Activated CD8-positive, alpha-beta memory T cell treated with anti-CD3 and anti-CD28 coated beads, Interleukin-2, amount 50 U/mL, for 48 hours (primary cell): ENCODE data around the gene FCRL2.

ENCODE experiments used
- DNase-seq: peaks from one replicate; pipeline ENCODE4 v3.0.0-alpha.2; 2020

Gene FCRL2, protein sequence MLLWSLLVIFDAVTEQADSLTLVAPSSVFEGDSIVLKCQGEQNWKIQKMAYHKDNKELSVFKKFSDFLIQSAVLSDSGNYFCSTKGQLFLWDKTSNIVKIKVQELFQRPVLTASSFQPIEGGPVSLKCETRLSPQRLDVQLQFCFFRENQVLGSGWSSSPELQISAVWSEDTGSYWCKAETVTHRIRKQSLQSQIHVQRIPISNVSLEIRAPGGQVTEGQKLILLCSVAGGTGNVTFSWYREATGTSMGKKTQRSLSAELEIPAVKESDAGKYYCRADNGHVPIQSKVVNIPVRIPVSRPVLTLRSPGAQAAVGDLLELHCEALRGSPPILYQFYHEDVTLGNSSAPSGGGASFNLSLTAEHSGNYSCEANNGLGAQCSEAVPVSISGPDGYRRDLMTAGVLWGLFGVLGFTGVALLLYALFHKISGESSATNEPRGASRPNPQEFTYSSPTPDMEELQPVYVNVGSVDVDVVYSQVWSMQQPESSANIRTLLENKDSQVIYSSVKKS

DNA sequence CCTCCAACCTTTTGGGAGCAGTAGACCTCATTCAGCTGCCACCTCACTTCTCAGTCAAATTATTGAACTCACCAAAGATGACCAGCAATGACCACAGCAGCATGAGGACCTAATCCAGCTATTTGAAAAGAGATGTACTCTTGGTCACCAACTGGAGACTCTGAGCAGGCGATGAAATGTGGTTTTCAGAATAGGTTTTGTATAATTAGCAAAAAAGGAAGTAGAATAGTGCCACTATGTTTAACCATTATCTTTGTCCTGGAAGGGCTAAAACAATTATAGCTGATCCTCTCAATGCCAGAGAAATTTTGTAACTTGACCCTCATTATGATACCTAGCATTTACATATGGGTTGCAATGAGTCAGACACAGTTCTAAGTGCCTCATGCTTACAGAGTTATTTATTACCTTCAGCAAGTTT lies at the start of gene FCRL2:
Gene FCRL2 (minus strand): TSS at position 162 of the 421 bp plus-strand sequence. CDS start 59 bp downstream, at position 103.
- no peak for DNase-seq

DNA sequence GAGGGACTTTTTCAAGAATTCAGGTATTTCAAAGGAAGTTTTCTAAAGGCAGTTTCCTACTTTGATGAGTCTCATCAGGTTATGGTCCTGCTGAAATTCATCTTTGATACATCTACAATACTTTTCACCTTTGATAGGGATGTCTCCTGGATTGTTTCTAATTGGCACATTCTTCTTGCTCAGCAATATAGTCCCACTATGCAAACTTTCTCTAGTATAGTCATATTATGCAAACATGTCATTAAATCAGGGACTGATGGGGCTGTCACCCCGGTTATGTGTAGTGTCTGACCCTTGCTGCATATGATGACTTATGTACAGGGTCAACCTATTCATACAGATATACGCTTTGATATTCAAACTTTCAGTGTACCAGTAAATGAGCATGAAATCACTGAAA lies 43.4 kb upstream of the FCRL2 start:
- no peak for DNase-seq

DNA sequence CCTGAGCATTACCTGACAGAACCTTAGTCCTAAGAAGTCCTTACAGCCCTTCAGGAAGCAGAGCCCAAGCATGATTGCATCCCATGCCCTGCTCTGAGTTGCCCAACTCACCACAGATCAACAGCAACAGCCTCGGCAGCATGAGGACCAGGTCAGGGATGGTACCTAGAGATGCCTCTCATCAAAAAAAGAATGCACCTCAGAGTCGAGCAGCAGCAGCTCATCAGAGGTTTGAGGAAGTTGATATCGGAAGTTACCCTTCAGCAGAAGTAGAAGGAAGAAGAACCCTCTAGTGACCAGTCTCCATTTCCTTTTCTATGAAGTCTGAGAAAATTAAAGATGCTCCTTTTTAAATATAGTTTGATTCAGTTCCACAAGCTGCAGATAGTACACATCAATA lies 43.0 kb upstream of the FCRL2 start, which contains the start of gene FCRL1:
Gene FCRL1 (minus strand): TSS at position 225 of the 400 bp plus-strand sequence. CDS start 83 bp downstream, at position 142.
- DNase-seq: no peak

DNA sequence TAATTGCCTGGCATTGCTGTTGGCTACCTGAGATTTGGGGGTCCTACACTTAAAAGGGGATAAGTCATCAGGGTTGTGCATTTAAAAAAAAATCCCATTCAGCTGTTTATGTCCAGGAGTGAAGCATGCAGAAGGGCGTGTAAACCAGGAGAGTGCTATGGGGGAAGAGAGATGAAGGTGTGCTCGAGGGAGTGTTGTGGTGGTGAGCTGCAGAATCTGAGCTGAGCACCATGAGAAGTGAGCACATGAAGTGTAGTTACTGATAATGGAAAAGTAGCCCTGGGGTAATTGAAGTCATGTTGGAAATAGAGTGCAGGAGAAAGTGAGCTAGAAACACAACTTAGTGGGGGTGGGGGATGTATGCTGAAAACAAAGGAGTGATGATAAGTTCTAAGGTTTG lies 42.3 kb upstream of the FCRL2 start:
- no peak for DNase-seq

DNA sequence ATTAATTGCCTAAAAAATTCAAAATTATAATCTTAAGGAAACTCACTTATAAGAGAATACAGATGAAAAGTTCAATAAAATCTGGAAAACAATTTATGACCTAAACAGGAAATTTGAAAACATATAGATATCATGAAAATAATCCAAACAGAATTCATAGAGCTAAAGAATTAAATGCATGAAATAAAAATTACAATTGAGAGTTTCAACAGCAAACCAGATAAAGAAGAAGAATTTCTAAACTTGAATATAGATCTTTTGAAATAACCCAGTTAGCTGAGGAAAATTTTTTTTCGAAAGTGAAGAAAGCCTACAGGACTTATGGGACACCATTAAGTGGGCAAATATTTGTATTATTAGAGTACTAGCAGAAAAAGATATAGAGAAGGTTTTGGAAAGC lies 36.3 kb upstream of the FCRL2 start:
- DNase-seq: no peak

DNA sequence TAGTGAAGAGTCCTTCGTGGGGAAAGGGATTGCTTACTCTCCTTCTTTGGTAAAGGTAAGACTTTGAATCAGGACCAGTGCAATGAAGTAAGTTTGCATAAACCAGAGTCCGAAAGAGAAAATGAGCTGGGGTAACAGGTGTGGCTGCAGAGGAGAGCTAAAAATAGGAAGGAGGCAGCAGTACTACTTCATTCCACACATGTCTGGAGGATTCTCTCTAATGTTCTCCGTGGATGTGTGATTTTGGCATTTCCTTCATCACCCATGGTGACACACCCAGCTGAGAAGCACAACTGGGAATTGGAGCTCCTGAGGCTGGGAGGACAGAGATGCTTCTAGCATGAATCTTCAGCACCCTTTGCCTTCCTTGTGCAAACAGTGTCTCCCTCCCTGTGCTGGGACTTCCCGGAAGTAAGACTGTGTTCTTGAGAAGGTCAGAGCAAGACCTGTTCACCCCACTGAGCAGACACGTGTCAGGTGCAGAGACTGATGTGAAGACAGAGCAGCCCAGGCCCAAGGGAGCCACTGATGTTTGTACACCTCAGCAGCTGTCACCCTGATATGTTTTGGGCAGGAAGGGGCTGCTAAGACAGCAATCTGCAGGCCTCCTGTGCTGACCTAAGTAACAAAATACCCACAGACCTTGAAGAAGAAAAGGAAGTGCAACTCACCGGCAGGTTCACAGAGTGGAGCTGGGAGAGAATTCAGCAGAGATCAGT lies 29.7 kb upstream of the FCRL2 start:
- DNase-seq: no peak

DNA sequence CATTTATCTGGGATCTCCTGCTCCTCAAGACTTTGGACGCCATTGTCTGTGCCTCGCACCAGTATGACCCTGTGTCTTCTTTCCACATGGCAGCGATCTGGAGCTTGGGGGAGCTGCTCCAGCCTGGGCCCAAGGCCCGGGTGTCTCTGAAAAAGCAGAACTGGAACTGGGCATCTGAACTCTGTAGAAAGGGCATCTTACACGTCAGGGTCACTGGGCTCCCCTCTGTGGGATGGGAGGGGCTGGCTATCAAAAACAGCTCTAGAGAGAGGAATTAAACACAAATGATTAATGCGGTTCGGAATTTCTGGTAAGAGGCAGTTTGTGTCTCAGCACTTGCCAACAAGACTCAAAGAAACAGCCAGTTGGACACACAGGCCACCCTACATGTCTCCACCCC lies 26.9 kb upstream of the FCRL2 start:
- no peak for DNase-seq

DNA sequence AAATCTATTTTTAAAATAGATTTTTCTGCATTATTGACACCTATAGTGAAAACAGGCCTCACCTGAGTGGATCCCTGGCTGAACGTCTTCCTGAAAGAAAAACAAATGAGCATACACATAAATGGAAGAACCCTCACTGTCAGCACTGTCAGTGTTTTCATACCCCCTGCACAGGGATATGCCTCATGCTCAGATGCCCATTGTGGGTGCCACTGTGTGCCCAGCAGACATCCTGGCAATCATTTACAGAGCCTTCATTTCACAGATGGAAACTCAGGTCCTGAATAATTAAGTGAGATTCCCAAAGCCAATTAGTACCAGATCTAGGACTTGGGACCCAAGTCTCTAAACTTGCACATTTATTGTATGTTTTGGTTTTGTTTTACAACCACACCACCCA lies 23.1 kb upstream of the FCRL2 start:
- no peak for DNase-seq

DNA sequence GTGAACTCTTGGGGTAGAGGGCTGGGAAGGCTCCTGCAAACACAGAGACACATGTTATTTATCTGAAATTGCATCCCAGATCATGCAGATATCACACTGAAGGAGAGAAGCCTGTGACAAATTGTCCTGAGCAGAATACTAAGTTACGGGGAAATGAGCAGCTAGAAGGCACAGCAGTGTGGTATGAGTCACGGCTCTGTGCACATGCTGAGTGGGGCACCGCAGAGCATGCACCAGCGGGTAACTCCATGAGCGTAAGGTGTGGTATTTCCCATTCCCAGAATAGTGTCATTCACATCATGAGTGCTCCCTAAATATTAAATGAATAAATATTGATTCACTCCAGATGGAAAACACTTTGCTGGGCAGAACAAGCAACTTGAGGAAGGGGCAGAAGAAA lies 21.3 kb upstream of the FCRL2 start:
- no peak for DNase-seq

DNA sequence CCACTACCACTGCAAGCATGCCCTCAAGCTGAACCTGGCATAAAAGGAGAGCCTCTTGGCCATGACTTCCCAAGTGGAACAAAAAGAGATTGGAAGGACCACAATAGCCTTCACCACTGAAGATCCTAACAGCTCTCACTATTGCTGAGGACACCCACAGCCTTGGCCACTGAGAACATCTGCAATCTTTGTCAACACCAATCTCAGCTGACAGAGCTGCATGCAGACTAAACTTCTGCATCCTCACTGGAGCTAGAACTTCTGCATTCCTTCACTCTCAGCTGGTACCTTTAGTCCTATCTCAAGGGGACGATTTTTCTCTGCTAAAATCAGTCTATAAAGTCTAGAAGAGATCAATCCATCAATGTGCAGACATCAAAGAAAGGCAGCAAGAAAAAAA lies 8.3 kb upstream of the FCRL2 start:
- no peak for DNase-seq

DNA sequence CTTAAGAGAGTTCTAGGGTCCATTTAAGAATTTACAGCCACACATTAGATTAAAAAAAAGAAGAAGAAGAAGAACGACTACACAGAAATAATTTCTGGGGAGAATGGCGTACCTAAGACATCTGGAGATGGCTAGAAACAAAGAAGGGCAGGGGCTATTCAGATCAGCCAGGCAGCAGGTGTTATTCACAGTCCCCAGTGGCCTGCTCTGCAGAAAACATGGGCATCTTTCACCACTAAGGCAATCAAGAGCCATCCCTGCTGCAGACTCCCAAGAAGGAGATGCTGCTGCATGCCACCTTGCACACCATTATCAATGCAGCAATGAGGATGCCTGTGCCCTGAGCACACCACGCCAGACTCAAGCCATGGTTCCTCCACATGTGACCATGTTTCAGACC lies 7.9 kb upstream of the FCRL2 start:
- no peak for DNase-seq

DNA sequence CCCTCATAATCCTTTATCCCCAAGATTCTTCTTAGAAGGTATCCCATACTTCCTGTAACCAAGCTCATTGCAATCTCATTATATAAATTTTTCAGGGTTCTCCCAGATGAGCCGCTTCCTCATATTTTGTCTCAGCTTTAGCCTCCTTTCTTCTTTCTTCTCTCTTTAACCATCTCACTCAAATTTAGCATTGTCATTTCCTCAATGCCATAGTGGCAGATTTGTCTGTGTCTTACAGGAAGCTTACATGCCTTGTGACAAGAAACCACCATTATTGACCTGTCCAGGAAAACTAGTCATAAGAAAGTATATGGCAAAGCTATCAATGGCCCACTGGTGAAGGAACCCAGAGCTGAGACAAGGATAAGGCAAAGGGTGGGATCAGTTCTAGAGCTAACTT lies 6.0 kb upstream of the FCRL2 start:
- DNase-seq: no peak

DNA sequence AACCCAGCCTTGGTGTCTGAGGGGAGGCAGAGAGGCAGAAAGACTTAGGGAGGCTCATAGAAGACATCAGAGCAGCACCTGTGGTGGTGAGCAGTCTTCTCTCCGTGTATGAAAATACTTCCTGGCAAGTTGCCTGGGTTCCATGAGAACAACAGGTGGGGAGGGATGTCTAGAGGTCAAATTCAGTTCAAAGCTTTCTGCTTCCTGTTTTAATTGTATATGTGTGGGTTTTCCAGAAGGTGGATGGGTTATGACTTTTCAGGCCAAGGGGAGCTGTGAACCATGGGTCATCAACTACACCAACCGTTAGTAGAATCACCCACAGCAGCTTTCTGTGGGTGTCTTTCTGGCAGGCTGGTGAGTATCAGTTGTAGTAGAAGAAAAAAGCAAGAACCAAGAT lies 4.1 kb upstream of the FCRL2 start:
- no peak for DNase-seq

DNA sequence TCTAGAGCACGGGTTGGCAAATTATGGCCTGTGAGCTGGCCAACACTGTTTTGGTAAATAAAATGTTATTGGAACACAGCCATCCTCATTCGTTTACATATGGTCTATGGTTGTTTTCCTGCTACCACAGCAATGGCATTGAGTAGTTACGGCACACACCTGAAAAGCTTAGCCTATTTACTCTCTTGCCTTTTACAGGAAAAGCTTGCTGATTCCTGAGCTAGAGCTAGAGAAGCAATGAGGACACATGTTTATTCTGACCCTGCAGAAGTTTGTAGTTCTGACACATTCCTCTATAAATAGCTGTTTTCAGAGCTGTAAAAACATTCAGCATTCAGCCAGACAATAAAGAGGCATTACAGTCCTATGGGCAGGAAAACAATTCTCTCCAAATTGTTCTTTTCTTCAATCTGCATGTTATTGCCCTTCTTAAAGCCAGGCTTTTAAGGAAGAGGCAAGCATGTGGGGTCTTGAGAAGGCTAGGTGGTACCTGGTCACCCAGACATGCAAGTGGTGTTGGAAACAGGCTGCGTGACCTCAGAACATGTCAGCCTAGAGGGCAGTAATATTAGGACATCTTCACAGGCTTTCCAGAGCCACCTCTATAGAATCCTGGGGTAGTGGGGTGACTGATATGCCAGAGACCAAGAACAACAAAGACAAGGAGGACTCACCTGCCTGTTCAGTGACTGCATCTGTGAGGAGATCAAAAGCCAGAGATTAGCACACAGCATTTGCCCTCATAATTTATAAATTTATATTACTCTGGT lies 1.6 kb downstream of the FCRL2 start:
- no peak for DNase-seq

DNA sequence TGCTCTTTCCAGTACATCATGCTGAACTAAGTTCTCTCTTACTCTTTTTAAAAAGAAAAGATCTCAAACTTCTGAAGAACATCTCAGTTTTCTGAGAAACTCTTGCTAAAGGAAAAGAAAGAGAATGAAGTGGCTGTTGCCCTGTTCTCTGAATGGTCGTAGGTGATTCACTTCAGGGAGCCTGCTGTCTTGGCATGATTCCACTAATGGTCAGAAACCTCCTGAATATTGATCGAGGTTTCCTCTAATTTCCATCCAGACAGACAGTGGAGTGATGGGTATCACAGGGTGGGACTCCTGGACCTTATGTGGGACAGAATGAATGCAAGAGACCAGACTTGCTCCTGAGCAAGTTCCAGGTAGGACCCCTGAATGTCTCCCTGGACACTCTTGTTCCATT lies 2.5 kb downstream of the FCRL2 start:
- no peak for DNase-seq

DNA sequence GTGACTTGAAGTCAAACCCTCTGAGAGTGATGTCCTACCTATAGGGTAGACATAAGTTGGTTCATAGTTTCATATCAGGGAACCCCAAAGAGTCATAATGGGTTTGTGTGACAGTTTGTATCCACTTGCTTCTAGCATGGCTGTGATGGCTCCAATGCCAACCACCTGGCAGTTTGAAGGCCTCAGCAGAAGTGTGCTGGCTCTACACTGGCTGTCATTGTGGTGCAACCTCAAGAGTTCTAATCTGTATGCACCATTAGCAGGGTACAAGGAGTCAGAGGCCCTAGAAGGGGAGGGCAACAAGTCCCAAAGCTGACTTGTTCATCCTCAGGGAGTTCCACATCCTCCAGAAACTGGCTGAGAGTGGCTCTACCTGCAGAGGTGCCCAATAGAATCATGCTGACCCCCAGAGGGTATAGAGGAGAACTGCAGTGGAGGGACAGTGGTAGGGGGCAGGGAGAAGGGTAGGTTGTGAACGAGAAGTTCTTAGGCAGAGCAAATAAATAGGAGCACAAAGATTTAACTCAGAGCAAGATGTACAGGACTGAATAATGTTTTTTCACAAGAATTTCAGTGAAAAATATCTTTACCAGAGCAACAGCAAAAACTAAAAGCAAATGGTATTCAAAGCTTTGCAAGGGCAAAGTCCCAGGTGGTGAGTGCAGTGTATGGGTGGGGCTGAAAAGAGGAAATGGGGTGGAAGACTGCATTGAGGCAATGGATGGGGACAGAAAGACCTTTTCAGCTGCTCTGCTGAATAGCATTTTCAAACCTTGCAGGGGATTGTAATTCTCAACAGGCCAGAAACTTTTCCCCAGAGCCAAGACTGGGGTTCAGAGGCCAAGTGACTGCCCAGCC lies 3.2 kb downstream of the FCRL2 start:
- DNase-seq: no peak

DNA sequence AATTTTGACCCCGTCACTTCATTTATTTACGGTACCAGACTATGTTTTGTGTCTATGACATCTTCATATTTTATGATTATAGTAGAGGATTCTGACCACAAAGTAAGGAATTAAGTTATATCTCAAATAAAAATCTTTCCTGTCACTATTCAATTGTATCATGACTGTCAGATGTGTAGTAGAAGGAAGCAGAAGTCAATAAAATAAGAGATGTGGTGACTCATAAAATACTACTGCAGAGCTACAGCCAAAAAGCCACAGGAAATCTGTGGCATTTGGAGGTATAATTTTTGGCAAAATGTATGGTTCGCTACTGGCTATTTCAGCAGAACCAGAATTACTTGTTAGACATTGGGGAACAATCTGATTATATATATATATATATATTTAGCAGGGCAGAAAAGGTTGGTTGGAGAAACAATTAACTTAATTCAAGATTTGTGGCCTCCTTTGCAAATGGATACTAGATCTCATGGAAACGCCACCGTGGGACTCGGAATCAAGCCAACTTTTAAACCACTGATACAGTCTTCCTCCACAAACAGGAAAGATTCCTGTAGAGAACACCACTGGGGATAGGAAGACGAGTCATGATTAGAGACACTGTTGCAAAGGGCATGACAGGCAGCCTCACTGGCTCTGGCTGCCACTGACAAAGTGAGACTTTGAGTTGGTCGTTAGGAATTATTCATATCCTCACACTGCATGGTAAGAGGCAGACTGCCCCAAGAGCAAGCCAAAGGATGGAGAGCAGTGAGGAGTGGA lies 5.1 kb downstream of the FCRL2 start:
- no peak for DNase-seq

DNA sequence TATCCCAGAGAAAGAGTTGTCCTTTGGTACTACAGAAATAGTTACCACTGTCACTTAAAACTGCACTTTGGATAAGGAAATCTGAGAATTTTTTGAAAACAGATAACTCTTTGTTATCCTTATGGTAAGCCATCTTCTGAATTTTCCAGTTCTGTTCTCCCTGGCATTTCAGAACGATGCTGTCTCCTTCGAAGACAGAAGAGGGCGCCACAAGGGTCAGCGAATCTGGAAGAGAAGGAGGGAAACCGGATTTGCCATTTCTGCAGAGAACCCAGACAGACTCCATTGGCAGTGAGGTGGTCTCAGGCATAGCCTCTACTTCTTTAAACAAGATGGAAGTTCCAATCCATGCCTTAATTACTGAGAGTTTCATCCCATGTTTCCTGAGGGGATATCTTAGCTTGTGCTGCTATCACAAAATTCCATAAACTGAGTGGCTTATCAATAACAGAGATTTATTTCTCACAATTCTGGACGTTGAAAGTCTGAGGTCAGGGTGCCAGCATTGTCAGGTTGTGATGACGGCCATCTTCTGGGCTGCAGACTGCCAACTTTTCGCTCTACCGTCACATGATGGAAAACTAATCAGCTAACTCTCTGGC lies 6.4 kb downstream of the FCRL2 start:
- DNase-seq: no peak

DNA sequence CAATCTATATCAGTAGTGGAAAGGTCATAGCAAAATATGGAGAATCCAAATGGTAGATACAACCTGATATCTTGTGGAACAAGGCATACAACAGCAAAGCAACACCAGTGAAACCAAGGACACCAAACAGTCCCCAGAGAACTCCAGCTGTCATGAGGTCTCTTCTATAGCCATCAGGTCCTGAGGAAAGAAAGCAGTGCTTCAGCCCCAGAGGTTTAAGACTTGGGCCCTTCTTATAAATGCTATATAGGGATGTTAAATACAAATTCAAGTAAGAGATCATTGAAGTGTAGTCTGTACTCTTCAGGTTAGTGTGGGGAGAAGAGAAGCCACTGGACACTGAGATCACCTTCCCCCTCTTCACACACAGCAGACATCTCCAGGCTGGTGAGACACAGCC lies 10.1 kb downstream of the FCRL2 start:
- DNase-seq: no peak

DNA sequence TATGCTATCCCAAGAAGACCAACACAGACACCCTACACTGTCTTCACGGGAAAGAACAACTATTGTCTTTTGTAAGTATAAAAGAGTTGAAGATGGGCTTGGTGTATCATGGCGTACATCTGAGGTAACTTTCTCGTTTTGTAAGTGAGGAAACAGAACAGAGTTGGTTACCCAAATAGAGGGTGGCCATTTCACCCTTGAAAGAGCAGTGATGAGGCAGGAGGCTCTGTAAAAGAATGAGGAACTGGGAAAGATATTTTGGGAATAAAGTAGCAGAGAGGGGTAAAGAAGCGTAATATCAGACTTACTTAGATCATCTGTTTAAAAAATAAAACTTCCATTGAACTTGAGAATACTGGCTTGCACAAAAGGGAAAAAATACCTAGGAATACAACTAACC lies 18.9 kb downstream of the FCRL2 start:
- DNase-seq: no peak

DNA sequence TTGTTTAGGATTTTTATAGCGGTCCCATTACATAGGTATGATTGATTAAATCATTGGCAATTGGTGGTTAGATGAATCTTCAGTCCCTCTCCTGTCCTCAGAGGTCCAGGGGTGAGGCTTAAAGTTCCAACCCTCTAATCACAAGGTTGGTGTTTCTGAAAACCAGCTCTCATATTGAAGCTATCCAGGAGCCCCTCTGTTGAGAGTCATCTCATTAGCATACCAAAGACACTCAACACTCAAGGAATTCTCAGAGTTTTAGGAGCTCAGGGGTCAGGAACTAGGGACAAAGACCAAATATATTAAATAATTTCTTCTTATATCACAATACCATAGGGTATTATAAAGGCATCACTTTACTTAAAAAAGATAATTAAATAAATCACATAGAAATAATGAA lies 23.3 kb downstream of the FCRL2 start:
- DNase-seq: no peak
